Measurements from ENCODE around the gene GPSM1.

GRCh38 chr9:136394312-136395019, 67.1 kb downstream of the GPSM1 start:
- TF ChIP-seq CTCF (IDR thresholded peaks at IDR 0.05): no peak
- TF ChIP-seq POLR2A (IDR thresholded peaks at IDR 0.05): no peak
